ENCODE results near the gene WNT9A. TPM values are rescaled to one million over a fixed set of nuclear protein-coding genes. Genes with fewer than 3 reads are reported as not detected.

Gene WNT9A
- total RNA-seq, 1 experiment from 2014 or later = not detected

- H3K27me3 ChIP-seq (replicated peaks; ENCODE audit: insufficient read depth, low read depth, low read length, poor library complexity) = no peaks in the 10 kb centered on the region
- intact Hi-C loops (cut with micrococcal nuclease; ENCODE audit: unreplicated experiment) = no loop called here
- H3K9me3 ChIP-seq (ENCODE audit: low read depth, low read length, poor library complexity, severe bottlenecking) = no peaks in the 10 kb centered on the region
- no peak overlapping the region for H3K27ac ChIP-seq (ENCODE audit: low read depth, low read length, poor library complexity, severe bottlenecking)
- H3K4me1 ChIP-seq (ENCODE audit: insufficient read depth, low read length, poor library complexity, severe bottlenecking) = no peaks in the 10 kb centered on the region
- H3K4me3 ChIP-seq (ENCODE audit: low read depth, low read length, poor library complexity, severe bottlenecking) = no peak overlapping the region
- TF ChIP-seq EZH2 (IDR thresholded peaks at IDR 0.05; ENCODE audit: borderline replicate concordance, low read depth, low read length, poor library complexity, severe bottlenecking) = no peak
- TF ChIP-seq, protein P1, sequence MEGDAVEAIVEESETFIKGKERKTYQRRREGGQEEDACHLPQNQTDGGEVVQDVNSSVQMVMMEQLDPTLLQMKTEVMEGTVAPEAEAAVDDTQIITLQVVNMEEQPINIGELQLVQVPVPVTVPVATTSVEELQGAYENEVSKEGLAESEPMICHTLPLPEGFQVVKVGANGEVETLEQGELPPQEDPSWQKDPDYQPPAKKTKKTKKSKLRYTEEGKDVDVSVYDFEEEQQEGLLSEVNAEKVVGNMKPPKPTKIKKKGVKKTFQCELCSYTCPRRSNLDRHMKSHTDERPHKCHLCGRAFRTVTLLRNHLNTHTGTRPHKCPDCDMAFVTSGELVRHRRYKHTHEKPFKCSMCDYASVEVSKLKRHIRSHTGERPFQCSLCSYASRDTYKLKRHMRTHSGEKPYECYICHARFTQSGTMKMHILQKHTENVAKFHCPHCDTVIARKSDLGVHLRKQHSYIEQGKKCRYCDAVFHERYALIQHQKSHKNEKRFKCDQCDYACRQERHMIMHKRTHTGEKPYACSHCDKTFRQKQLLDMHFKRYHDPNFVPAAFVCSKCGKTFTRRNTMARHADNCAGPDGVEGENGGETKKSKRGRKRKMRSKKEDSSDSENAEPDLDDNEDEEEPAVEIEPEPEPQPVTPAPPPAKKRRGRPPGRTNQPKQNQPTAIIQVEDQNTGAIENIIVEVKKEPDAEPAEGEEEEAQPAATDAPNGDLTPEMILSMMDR (conservative IDR thresholded peaks at IDR 0.05; ENCODE audit: low read depth, low read length) = no peak
- H3K36me3 ChIP-seq (ENCODE audit: insufficient read depth, low read length, poor library complexity, severe bottlenecking) = no peaks in the 10 kb centered on the region
- no peak for DNase-seq (ENCODE audit: low spot score)
- CTCF ChIA-PET = no interaction called here
- POLR2A ChIA-PET (ENCODE audit: low non-redundant PET) = no interaction called here
- BruUV-seq (replicated peaks) = no TSS peak
These were observed 49.9 kb downstream of the WNT9A start for GRCh38 chr1:227897704-227898438.

DNA sequence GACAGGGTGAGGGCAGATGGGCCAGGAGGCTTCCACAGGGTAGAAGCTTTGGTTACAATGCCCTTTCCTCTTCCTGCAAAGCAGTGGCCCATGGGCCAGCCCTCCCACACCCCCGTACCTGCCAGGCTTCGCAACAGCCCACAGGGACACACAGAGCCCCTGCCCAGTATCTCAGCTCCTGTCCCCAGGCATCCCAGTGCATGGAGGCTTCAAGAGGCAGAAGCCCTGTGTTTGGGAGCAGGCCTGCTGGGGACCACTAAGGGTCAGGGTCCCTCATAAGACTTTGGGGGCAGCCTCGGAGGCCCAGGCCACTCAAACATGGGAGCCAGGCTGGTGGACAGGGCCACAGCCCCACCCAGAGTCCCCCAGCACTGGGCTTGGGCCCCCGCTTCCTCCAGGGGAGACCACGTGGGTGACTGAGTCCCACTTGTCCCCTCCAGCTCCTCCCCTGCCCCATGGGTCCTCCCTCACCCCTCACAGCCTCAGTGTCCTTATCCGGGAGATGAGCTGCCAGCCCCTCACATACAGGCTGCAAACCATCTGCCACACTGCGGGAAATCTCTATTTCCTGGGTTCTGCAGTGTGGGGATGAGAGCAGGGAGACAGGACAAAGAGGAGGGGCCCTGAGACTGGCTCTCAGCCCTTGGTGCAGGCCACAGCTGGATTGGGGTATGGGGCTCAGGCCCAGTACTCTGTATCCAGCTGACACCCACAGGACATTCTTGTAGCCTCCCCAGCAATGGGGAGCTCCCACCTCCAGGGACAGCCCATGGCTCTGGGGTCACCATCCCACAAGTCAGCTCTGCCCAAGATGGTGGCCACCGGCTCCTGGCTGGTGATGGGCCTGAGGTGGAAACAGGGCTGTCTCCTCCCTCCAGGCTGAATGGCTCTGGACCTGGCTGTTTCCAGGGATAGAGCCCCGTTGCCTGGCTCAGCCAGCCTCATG, 50.7 kb downstream of the WNT9A start:
- Histone ChIP-seq H3K27me3 (replicated peaks; ENCODE audit: insufficient read depth, low read depth, low read length, poor library complexity) (no peaks in the 10 kb centered on the region), H3K27ac (ENCODE audit: low read depth, low read length, poor library complexity, severe bottlenecking) (no peak overlapping the region), H3K4me1 (ENCODE audit: insufficient read depth, low read length, poor library complexity, severe bottlenecking) (no peaks in the 10 kb centered on the region), H3K36me3 (ENCODE audit: insufficient read depth, low read length, poor library complexity, severe bottlenecking) (no peaks in the 10 kb centered on the region), H3K4me3 (ENCODE audit: low read depth, low read length, poor library complexity, severe bottlenecking) (no peak overlapping the region), H3K9me3 (ENCODE audit: low read depth, low read length, poor library complexity, severe bottlenecking) (no peaks in the 10 kb centered on the region)
- TF ChIP-seq, protein P1 (conservative IDR thresholded peaks at IDR 0.05; ENCODE audit: low read depth, low read length) = no peak
- no peak for TF ChIP-seq EZH2 (IDR thresholded peaks at IDR 0.05; ENCODE audit: borderline replicate concordance, low read depth, low read length, poor library complexity, severe bottlenecking)
- BruUV-seq (replicated peaks) = no TSS peak
- CTCF ChIA-PET = no interaction called here
- intact Hi-C loops (cut with micrococcal nuclease; ENCODE audit: unreplicated experiment) = no loop called here
- POLR2A ChIA-PET (ENCODE audit: low non-redundant PET) = no interaction called here
- no peak for DNase-seq (ENCODE audit: low spot score)

GRCh38 chr1:227895828-227896685, 51.7 kb downstream of the WNT9A start:
- POLR2A ChIA-PET (ENCODE audit: low non-redundant PET) = no interaction called here
- TF ChIP-seq EZH2 (IDR thresholded peaks at IDR 0.05; ENCODE audit: borderline replicate concordance, low read depth, low read length, poor library complexity, severe bottlenecking) = no peak
- TF ChIP-seq, protein P1 (conservative IDR thresholded peaks at IDR 0.05; ENCODE audit: low read depth, low read length) = no peak
- BruUV-seq (replicated peaks) = no TSS peak
- Histone ChIP-seq H3K9me3 (ENCODE audit: low read depth, low read length, poor library complexity, severe bottlenecking) (no peaks in the 10 kb centered on the region), H3K36me3 (ENCODE audit: insufficient read depth, low read length, poor library complexity, severe bottlenecking) (no peaks in the 10 kb centered on the region), H3K27ac (ENCODE audit: low read depth, low read length, poor library complexity, severe bottlenecking) (no peak overlapping the region), H3K27me3 (replicated peaks; ENCODE audit: insufficient read depth, low read depth, low read length, poor library complexity) (no peaks in the 10 kb centered on the region), H3K4me1 (ENCODE audit: insufficient read depth, low read length, poor library complexity, severe bottlenecking) (no peaks in the 10 kb centered on the region), H3K4me3 (ENCODE audit: low read depth, low read length, poor library complexity, severe bottlenecking) (no peak overlapping the region)
- CTCF ChIA-PET = no interaction called here
- no peak for DNase-seq (ENCODE audit: low spot score)
- intact Hi-C loops (cut with micrococcal nuclease; ENCODE audit: unreplicated experiment) = no loop called here

Data from A673 (cell line).